WERI-Rb-1 (cell line): ENCODE measurements around the gene KTI12.
"Not testable (repeated sequence)": the region's sequence is repeated elsewhere in the genome, so short reads cannot be mapped to it uniquely, and the experiment has no call there.

Experiments
- DNase-seq: peaks from one replicate; pipeline ENCODE4 v3.0.0-alpha.2; 2020
- H3K27ac ChIP-seq: fragments of 250-450 bp; sonication (Bioruptor Pico); 2 replicates; pipeline ENCODE4 v1.5.1; 2020; ENCODE audit warnings: mild to moderate bottlenecking, moderate library complexity
- H3K27me3 ChIP-seq: fragments of 250-450 bp; sonication (Bioruptor Pico); 2 replicates; pipeline ENCODE4 v1.5.1; 2021; ENCODE audit warnings: mild to moderate bottlenecking, low read depth, moderate library complexity; ENCODE audit not compliant: insufficient read depth, severe bottlenecking
- H3K36me3 ChIP-seq: fragments of 250-450 bp; sonication (Bioruptor Pico); 2 replicates; pipeline ENCODE4 v1.5.1; 2020; ENCODE audit warnings: mild to moderate bottlenecking, moderate library complexity
- H3K4me3 ChIP-seq: 2 replicates; pipeline ENCODE4 v1.5.1; 2011; ENCODE audit warnings: low read depth, mild to moderate bottlenecking, control low read depth, low read length
- H3K9me3 ChIP-seq: fragments of 250-450 bp; sonication (Bioruptor Pico); 2 replicates; pipeline ENCODE4 v1.5.1; 2021; ENCODE audit warnings: mild to moderate bottlenecking, moderate library complexity; ENCODE audit not compliant: severe bottlenecking
- TF ChIP-seq, protein P1 (sequence below): IDR thresholded peaks from 2 replicates; pipeline ENCODE4 v1.5.1; 2011; ENCODE audit warnings: low read depth, mild to moderate bottlenecking, control low read depth, inconsistent platforms, low read length

KTI12 gene

DNA sequence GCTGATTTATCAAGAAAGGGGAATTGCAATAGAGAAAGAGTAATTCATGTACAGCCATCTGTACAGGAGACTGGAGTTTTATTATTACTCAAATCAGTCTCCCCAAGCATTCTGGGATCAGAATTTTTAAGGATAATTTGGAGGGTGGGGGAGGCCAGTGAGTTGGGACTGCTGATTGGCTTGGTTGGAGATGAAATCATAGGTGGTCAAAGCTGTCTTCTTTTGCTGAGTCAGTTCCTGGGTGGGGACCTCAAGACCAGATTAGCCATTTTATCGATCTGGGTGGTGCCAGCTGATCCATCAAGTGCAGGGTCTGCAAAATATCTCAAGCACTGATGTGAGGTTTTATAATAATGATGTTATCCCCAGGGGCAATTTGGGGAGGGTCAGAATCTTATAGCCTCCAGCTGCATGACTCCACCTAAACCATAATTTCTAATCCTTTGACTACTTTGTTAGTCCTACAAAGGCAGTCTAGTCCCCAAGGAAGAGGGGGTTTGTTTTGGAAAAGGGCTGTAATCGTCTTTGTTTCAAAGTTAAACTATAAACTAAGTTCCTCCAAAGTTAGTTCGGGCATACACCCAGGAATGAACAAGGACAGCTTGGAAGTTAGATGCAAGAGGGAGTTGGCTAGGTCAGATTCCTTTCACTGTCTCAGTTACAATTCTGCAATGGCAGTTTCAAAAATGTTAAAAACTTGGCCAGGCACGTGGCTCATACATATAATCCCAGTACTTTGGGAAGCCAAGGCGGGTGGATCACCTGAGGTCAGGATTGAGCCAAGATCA is 26.2 kb downstream of the KTI12 start:
- peak overlapping the region; percentile 73 for H3K27ac ChIP-seq
- DNase-seq = no peak
- H3K9me3 ChIP-seq = peaks cover 2% of the 10 kb centered on the region
- H3K27me3 ChIP-seq = no peaks in the 10 kb centered on the region
- H3K36me3 ChIP-seq = no peaks in the 10 kb centered on the region
- peak overlapping the region; percentile 26 for H3K4me3 ChIP-seq
- TF ChIP-seq, protein P1, sequence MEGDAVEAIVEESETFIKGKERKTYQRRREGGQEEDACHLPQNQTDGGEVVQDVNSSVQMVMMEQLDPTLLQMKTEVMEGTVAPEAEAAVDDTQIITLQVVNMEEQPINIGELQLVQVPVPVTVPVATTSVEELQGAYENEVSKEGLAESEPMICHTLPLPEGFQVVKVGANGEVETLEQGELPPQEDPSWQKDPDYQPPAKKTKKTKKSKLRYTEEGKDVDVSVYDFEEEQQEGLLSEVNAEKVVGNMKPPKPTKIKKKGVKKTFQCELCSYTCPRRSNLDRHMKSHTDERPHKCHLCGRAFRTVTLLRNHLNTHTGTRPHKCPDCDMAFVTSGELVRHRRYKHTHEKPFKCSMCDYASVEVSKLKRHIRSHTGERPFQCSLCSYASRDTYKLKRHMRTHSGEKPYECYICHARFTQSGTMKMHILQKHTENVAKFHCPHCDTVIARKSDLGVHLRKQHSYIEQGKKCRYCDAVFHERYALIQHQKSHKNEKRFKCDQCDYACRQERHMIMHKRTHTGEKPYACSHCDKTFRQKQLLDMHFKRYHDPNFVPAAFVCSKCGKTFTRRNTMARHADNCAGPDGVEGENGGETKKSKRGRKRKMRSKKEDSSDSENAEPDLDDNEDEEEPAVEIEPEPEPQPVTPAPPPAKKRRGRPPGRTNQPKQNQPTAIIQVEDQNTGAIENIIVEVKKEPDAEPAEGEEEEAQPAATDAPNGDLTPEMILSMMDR = no peak

DNA sequence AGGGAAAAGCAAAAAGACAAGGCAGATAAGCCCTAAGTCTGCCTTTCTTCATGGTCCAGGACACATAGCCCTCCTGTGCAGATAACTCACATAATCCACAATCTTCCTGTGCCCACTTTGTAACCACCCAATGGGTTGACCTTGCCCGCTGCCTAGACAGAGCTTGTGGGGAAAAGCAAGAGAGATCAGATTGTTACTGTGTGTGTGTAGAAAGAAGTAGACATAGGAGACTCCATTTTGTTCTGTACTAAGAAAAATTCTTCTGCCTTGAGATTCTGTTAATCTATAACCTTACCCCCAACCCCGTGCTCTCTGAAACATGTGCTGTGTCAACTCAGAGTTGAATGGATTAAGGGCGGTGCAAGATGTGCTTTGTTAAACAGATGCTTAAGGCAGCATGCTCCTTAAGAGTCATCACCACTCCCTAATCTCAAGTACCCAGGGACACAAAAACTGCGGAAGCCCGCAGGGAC is 27.5 kb downstream of the KTI12 start:
- peak overlapping the region; percentile 73 for H3K27ac ChIP-seq
- H3K4me3 ChIP-seq = peak overlapping the region; percentile 9
- DNase-seq = peak; percentile 35

DNA sequence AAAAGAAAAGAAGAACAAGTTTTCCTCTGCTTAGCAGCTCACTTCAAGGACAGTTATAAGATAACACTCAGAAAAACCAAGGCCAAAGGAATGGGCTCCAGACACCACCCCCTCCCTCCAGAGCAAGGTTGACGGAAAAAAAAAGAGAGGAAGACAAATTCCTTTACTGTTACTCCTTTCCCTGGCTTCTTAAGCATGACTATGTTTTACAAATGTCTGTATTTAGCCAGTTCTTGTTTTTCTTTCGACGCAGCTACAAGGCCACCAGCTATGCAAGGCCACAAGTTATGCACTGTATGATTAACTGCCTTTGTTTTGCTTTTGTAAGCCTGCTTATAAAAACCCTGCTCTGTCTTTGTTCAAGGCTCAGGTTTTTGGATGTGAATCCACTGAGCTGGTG is 28.1 kb downstream of the KTI12 start:
- not testable (repeated sequence) for H3K27me3 ChIP-seq, H3K9me3 ChIP-seq, H3K36me3 ChIP-seq, DNase-seq, H3K4me3 ChIP-seq
- peak overlapping the region; percentile 73 for H3K27ac ChIP-seq

More for the DNA sequence above, 27.5 kb downstream of the KTI12 start:
- H3K9me3 ChIP-seq, H3K36me3 ChIP-seq, H3K27me3 ChIP-seq: not testable (repeated sequence)

DNA sequence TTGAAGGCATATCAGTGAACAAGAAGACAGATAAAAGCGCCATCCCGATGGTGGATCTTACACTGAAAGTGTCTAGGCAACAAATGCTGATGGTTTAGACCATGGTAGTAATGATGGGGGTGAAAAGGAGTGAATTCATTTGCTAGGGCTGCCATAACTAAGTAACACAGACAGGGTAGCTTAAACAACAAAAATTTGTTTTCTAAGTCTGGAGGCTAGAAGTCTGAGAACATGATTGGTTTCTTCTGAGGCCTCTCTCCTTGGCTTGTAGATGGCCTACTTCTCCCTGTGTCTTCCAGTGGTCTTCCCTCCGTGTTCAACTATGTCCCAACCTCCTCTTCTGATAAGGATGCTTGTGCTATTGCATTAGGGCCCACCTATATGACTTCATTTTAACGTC is 29.7 kb downstream of the KTI12 start:
- no peak for DNase-seq
- Histone ChIP-seq H3K9me3 (no peaks in the 10 kb centered on the region), H3K27ac (no peak overlapping the region), H3K4me3 (no peak overlapping the region), H3K27me3 (no peaks in the 10 kb centered on the region), H3K36me3 (no peaks in the 10 kb centered on the region)
- TF ChIP-seq, protein P1 = no peak

DNA sequence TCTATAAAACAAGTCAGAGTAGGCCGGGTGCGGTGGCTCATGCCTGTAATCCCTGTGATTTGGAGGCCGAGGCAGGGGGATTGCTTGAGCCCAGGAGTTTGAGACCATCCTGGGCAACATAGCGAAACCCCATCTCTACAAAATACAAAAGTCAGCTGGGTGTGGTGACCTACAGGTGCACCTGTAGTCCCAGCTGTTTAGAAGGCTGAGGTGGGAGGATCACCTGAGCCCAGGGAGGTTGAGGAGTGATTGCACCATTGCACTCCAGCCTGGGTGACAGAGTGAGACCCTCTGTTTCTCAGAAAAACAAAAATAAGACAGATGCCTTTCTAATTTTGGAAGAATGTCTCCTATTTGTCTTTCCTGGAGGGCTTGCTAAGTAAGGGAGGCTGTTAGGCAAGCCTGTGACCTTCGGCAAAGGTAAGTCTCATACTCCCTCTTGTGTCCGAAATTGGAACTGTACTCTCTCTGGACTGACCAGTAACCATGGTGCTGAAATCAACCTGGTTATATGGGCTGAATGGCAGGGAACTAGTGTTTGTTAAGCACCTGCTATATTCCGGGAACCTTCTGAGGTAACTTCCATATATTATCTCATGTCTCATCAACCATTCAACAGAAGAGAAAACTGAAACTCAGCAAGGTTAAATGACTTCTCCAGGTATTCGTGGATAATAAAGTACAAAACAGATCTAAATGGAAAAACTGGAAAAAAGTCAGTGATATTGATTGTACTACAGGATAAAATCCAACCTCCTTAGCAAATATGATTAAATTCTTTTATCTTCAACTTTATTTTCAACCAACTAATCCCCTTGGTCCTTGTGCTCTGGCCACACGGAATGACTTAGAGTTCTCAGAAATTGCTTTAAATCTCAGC is 31.3 kb downstream of the KTI12 start:
- Histone ChIP-seq H3K4me3 (no peak overlapping the region), H3K9me3 (no peaks in the 10 kb centered on the region), H3K27ac (no peak overlapping the region), H3K36me3 (no peaks in the 10 kb centered on the region), H3K27me3 (no peaks in the 10 kb centered on the region)
- peak; percentile 71 for DNase-seq
- TF ChIP-seq, protein P1 = peak; percentile 76

DNA sequence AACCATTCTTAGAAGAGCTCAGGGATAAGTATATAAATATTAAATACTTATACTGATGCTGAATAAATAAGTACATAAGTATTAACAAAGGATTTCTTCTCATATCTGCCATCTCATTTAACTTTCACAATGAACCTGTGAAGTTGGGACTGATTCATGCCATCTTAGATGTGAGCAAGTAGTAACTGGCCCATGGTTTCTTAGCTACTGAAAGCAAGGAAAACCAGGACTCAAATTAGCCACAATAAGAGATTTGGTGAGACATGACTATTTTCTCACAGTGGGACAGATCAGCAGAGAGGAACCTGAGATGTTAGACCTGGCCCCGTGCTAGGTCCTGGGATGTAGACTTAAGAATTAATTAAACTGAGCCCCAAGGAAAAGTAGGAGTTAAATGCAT is 34.9 kb downstream of the KTI12 start:
- Histone ChIP-seq H3K36me3 (no peaks in the 10 kb centered on the region), H3K27ac (peak overlapping the region; percentile 76), H3K27me3 (no peaks in the 10 kb centered on the region), H3K4me3 (no peak overlapping the region), H3K9me3 (no peaks in the 10 kb centered on the region)
- TF ChIP-seq, protein P1 = no peak
- no peak for DNase-seq
